ENCODE measurements around the gene DCST2.

DNA sequence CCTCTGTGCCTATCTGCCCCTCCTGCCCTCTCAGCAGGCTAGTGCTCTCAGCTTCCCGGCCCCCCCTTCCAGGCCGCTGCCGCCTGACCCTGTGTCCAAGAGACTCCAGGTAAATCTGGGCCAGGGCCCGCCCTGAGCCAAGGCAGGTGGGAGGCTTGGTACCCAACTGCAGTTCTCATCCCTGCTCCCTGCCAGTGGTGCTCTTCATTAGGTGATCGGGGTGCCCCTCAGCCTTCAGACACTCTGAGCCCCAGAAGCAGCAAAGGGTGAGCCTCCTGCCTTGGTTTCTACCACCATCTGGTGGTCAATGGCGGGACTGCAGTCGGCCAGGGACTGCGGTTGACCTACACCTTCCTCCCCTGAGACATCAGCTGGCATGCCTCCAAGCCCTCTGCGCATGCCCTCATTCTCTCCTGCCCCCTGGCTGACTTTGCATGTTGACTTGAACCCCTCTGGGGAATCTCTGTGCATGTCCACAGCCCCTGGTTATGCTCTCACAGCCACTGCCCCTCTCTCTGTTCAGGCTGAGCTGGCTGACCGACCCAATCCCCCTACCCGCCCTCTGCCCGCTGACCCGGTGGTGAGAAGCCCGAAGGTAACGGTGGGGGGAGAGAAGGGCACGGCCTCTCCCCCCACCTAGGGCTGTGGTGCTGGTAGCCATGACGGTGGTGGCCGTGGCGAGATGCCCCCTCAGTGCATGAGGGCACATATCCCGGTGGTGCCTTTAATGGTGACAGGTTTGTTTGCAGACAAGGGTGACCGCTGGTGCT, 28.0 kb upstream of the DCST2 start:
- TF ChIP-seq, protein P1, sequence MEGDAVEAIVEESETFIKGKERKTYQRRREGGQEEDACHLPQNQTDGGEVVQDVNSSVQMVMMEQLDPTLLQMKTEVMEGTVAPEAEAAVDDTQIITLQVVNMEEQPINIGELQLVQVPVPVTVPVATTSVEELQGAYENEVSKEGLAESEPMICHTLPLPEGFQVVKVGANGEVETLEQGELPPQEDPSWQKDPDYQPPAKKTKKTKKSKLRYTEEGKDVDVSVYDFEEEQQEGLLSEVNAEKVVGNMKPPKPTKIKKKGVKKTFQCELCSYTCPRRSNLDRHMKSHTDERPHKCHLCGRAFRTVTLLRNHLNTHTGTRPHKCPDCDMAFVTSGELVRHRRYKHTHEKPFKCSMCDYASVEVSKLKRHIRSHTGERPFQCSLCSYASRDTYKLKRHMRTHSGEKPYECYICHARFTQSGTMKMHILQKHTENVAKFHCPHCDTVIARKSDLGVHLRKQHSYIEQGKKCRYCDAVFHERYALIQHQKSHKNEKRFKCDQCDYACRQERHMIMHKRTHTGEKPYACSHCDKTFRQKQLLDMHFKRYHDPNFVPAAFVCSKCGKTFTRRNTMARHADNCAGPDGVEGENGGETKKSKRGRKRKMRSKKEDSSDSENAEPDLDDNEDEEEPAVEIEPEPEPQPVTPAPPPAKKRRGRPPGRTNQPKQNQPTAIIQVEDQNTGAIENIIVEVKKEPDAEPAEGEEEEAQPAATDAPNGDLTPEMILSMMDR (IDR thresholded peaks at IDR 0.05; ENCODE audit: low read depth, low read length) = peak; percentile 97
- no peak for TF ChIP-seq EZH2phosphoT487 (IDR thresholded peaks at IDR 0.05; ENCODE audit: low read depth)
